ENCODE data around the gene ME3. TPM values are rescaled to one million over a fixed set of nuclear protein-coding genes. Genes with fewer than 3 reads are reported as not detected.

Gene ME3
- total RNA-seq, 4 donors from 2014 or later = 1.9 to 18.3 (median 5.6) TPM

DNA sequence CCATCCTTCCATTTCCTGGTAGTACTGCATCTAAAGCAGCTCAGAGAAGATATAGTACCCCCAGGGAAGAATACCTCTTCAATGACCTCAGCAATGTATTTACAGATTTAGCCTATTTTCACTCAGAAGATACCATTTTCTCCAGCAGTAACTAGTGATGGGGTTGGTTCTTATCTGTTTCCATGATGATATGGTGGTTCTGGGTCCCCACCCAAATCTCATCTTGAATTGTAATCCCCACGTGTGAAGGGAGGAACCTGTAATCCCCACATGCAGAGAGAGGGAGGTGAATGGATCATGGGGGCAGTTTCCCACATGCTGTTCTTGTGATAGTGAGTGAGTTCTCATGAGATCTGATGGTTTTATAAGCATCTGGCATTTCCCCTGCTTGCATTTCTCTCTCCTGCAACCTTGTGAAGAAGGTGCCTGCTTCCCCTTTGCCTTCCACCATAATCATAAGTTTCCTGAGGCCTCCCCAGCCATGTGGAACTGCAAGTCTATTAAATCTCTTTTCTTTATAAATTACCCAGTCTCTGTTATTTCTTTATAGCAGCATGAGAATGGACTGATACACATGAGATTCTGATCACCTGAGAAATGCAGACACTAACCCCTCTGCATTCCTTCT, 158.6 kb downstream of the ME3 start:
- Histone ChIP-seq H3K36me3 (no peaks in the 10 kb centered on the region), H3K9me3 (no peaks in the 10 kb centered on the region), H3K27me3 (no peaks in the 10 kb centered on the region), H3K4me1 (peaks cover 0 to 22% (median 4%) of the 10 kb centered on the region in 3 donors), H3K27ac (no peak overlapping the region), H3K4me3 (no peak overlapping the region)
- intact Hi-C loops (cut with DNase I) = no loop called here
- DNase-seq = no peak
- no peak for TF ChIP-seq POLR2A (IDR thresholded peaks at IDR 0.05)
- TF ChIP-seq, protein P1, sequence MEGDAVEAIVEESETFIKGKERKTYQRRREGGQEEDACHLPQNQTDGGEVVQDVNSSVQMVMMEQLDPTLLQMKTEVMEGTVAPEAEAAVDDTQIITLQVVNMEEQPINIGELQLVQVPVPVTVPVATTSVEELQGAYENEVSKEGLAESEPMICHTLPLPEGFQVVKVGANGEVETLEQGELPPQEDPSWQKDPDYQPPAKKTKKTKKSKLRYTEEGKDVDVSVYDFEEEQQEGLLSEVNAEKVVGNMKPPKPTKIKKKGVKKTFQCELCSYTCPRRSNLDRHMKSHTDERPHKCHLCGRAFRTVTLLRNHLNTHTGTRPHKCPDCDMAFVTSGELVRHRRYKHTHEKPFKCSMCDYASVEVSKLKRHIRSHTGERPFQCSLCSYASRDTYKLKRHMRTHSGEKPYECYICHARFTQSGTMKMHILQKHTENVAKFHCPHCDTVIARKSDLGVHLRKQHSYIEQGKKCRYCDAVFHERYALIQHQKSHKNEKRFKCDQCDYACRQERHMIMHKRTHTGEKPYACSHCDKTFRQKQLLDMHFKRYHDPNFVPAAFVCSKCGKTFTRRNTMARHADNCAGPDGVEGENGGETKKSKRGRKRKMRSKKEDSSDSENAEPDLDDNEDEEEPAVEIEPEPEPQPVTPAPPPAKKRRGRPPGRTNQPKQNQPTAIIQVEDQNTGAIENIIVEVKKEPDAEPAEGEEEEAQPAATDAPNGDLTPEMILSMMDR (IDR thresholded peaks at IDR 0.05) = no peak
- WGBS, 2 donors = 50 to 75% methylated on average over 1 of the region's 1 CpG

DNA sequence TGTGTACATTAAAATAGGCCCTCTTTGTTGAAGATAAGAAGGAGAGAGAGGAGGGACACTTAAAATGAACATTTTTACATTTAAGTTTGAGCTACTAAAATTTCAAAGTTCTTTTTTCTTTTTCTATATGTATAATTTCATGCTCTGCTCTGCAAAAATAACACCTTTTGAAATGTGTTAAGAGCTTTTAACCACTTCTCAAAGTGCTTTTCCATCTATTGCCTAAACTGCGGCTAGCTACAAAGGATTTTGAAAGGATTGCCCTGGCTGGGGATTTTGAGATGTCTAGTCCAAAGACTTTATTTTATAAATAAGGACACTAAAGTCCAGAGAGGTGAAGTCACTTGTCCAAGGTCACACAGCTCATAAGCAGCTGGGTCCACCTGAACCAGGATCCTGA, 159.3 kb downstream of the ME3 start:
- WGBS, 2 donors = 92 to 94% methylated on average over 1 of the region's 1 CpG
- DNase-seq = no peak
- Histone ChIP-seq H3K4me3 (no peak overlapping the region), H3K4me1 (peaks cover 0 to 19% (median 4%) of the 10 kb centered on the region in 3 donors), H3K9me3 (no peaks in the 10 kb centered on the region), H3K27ac (no peak overlapping the region), H3K36me3 (no peaks in the 10 kb centered on the region), H3K27me3 (no peaks in the 10 kb centered on the region)
- intact Hi-C loops (cut with DNase I) = no loop called here
- no peak for TF ChIP-seq POLR2A (IDR thresholded peaks at IDR 0.05)
- TF ChIP-seq, protein P1 (IDR thresholded peaks at IDR 0.05) = no peak

DNA sequence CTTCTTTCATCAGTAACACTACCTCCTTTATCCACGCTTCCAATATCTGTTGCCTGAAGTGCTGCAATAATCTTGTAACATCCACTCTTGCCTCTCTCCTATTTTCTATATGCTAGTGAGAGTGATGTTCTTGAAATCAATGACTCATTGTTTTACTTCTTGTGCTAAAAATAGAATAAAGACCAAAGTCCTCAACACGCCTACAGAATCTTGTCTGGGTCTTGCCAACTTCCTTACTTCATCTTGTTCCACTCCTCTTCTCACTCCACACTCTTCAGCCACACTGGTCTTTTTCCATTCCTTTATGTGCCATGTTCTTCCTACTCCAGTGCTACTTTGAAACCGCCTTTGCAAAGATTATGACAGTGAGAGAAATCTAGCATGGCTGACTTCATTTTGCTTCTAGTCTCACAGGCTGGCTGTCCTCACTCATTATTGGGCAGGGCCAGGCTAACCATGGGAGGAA, 161.3 kb downstream of the ME3 start:
- peaks cover 0 to 12% (median 4%) of the 10 kb centered on the region in 3 donors for H3K4me1 ChIP-seq
- H3K4me3 ChIP-seq = no peak overlapping the region
- no peaks in the 10 kb centered on the region for H3K36me3 ChIP-seq
- DNase-seq = no peak
- intact Hi-C loops (cut with DNase I) = no loop called here
- TF ChIP-seq, protein P1 (IDR thresholded peaks at IDR 0.05) = no peak
- no peak for TF ChIP-seq POLR2A (IDR thresholded peaks at IDR 0.05)
- WGBS, 2 donors = 41 to 43% methylated on average over 3 of the region's 3 CpGs
- no peak overlapping the region for H3K27ac ChIP-seq
- H3K9me3 ChIP-seq = no peaks in the 10 kb centered on the region
- no peaks in the 10 kb centered on the region for H3K27me3 ChIP-seq

DNA sequence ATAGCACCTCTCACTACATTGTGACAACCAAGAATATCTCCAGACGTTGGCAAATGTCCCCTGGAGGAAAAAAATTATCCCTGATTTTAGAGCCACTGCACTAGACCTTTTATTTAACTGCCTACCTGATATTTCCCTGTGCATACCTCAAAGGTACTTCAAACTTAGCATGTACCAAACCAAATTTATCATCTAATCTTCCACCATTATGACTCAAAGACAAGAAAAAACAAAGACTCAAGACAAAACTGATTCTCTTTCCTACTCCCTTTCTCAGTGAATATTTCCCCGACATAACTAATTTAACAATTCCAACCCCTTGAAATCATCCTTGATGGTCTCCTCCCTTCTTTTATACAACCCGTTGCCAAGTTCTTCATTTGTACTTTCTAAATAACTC, 161.7 kb downstream of the ME3 start:
- Histone ChIP-seq H3K36me3 (no peaks in the 10 kb centered on the region), H3K4me1 (peaks cover 0 to 8% (median 2%) of the 10 kb centered on the region in 3 donors), H3K9me3 (no peaks in the 10 kb centered on the region), H3K4me3 (no peak overlapping the region), H3K27me3 (no peaks in the 10 kb centered on the region), H3K27ac (no peak overlapping the region)
- DNase-seq = no peak
- intact Hi-C loops (cut with DNase I) = no loop called here
- TF ChIP-seq POLR2A (IDR thresholded peaks at IDR 0.05) = no peak
- TF ChIP-seq, protein P1 (IDR thresholded peaks at IDR 0.05) = no peak
- WGBS, 2 donors = 30 to 39% methylated on average over 3 of the region's 3 CpGs

GRCh38 chr11:86510097-86510496, 162.3 kb downstream of the ME3 start:
- no peak overlapping the region for H3K4me3 ChIP-seq
- no peaks in the 10 kb centered on the region for H3K9me3 ChIP-seq
- H3K36me3 ChIP-seq = no peaks in the 10 kb centered on the region
- no peak for DNase-seq
- 92 to 93% methylated on average over 2 of the region's 2 CpGs for WGBS, 2 donors
- no peaks in the 10 kb centered on the region for H3K27me3 ChIP-seq
- H3K4me1 ChIP-seq = peaks cover 0 to 5% (median 0%) of the 10 kb centered on the region in 3 donors
- H3K27ac ChIP-seq = no peak overlapping the region
- TF ChIP-seq POLR2A (IDR thresholded peaks at IDR 0.05) = no peak
- TF ChIP-seq, protein P1 (IDR thresholded peaks at IDR 0.05) = no peak
- intact Hi-C loops (cut with DNase I) = no loop called here
